ENCODE results near the gene NIPA2.

NIPA2 gene

DNA sequence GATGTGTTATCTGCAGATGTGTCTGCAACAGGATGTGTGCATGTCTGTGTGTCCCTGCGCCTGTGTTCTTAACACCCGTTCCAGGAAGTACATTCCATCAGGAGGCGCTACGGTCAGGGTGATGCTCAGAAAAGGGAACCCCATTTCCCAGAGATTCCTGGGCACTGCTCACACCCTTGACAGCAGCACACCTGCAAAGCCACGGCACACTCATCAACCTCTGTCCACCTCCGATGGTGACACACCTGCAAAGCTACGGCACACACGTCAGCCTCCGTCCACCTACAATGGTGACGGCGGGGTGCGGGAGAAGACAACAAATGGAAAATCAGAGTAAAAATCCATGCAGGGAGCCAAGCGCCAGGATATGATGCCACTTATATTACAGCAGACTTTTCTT lies 55.4 kb downstream of the NIPA2 start:
- DNase-seq (ENCODE audit: low read depth, low spot score): no peak
- H3K27ac ChIP-seq: no peak overlapping the region

DNA sequence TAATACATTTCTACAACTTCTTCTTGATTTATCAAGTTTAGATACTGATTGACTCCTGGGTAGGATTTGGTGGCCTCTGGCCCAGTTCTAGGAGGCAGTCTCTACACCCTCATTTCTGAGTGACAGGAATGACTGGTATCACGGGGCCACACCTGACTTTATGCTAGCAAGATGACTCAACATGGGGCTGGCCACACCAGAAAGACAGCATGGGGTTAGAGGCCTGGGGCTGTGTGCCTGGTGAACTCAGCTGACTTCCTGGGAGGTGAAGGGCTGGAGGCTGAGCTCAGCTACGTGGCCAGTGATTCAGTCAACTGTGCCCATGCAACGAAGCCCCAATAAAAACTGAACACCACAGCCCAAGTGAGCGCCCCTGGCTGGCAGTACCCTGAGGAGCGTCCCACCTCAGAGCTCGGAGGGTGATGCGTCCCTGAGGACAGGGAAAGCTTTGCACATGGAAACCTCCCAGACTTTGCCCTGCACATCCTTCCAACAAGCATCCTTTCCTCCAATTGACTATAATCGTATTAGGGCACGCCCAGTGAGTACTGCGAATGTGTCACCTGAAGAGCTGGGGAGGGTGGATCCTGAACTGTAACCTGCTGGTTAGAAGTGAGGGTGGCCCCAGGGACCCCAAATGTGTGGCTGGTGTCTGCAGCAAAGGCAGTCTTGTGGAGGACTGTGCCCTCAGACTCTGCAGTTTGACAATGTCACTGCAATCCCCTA lies 57.2 kb downstream of the NIPA2 start:
- DNase-seq (ENCODE audit: low read depth, low spot score): peak; percentile 92
- peak overlapping the region; percentile 87 for H3K27ac ChIP-seq

DNA sequence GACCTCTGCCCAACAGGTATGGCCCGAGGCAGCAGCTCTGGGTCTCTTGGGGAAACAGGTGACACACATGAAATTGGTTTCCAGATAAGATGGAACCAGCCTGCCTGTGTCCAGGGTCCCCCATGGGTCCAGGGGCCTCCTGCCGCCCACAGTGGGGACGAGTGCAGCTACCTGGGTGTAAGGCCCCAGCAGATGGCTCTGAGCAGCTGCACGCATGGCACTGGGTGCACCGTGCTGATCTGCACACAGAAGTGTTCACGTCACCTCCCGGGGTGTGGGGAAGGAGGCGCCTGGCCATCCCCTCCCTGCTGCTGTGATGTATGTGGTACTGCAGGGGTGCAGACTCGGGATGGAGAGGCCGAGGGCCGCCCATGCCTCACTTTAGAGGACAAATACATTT lies 63.6 kb downstream of the NIPA2 start:
- H3K27ac ChIP-seq: no peak overlapping the region
- no peak for DNase-seq (ENCODE audit: low read depth, low spot score)

DNA sequence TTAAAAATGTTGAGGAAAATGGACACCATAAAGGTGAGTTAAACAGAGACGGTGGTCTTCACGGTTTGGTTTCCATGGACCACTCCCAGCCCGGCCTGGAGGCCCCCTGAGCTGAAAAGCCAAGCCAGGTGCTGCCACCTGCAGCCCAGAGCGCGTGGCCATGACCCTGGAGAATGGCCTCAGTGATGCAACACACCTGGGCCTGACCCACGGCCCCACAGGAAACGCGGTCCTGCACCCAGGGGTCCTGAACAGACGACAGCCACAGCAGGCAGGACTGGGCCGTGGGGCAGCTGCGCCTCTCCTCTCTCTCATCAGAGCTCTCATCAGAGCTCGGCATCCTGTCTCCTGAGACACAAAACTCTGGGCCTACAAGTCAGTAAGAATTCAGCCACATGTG lies 64.1 kb downstream of the NIPA2 start:
- DNase-seq (ENCODE audit: low read depth, low spot score): no peak
- no peak overlapping the region for H3K27ac ChIP-seq

DNA sequence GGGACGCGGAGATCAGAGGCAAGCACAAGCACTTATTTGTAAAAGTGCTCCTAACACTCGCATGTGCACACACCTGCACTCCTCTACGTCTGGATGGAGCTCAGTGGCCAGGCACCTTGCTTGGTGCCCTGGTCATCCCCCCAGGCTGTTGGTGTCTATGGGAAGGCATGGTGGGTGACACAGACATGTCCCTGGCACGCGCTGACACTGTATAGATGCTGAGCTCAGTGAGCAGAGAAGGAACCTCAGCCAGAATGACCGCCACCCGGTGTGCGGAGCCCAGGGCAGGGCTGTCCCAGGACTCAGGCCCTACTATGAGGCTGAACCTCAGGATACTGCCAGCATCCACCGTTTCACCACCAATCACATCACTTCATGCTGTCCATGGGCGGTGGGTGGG lies 64.5 kb downstream of the NIPA2 start:
- DNase-seq (ENCODE audit: low read depth, low spot score): no peak
- no peak overlapping the region for H3K27ac ChIP-seq

DNA sequence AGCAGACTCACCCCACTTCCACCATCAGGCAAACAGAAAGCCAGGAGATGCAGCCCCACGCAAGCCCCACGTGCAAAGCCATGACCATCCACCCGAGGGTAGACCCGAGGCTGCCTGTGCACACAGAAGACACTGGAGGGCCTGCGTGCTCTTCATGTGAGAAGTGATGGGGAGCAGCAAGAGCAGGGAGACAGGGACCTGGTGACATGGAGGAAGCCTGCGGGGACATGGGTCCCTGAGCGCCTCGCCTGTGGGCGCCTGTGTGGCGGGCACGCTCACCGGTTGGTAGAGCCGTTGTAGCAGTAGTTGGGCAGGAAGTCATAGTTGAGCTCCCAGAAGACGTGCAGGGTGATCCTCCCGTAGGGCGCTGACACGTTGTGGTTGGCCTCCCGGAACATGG lies 65.0 kb downstream of the NIPA2 start:
- DNase-seq (ENCODE audit: low read depth, low spot score): no peak

DNA sequence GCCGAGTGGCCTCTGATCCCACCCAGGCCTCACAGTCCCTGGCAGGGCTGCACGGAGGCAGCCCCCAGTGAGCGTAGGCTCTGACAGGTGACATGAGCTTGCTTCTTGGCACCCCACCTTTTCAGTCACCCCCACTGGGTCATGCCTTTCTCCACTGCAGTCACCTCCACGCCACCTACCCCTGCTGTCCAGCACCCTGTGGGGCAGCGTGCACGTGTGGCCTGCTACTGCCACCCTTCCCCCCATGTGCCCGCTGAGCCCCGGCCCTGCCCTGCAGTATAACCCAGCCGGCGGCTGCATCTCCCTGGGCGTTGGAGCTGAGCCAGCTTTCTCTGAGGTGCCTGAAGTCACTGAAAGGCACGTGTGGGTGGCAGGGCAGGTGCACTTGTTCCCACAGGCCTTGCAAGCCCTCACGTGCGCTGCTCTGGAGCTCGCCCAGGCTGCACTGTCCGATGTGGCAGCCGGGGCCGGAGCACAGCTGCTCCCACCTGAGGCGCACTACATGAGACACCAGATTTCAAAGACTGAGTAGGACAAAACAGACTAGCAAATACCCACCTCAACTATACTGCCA lies 65.6 kb downstream of the NIPA2 start:
- H3K27ac ChIP-seq: no peak overlapping the region
- DNase-seq (ENCODE audit: low read depth, low spot score): no peak

More for the DNA sequence above, 65.0 kb downstream of the NIPA2 start:
- no peak overlapping the region for H3K27ac ChIP-seq

DNA sequence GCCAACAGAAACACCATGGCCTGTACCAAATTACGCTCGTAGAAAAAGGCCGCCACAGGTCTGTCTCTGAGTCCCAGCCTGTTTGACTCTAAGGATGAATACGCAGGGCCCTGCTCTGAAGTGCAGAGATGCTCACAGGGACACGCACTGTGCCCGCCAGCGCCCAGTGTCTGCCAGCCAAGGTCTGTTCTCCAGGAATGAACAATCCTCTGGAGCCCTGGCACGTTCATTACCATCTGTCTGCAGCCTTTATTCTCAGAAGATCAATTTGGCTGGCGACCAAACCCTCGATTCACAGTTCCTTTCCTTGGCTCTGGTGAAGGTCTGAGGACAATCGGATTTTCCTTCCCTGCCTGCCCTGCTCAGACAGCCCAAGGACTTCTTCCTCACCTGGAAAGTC lies 66.3 kb downstream of the NIPA2 start:
- no peak for DNase-seq (ENCODE audit: low read depth, low spot score)
- H3K27ac ChIP-seq: no peak overlapping the region

DNA sequence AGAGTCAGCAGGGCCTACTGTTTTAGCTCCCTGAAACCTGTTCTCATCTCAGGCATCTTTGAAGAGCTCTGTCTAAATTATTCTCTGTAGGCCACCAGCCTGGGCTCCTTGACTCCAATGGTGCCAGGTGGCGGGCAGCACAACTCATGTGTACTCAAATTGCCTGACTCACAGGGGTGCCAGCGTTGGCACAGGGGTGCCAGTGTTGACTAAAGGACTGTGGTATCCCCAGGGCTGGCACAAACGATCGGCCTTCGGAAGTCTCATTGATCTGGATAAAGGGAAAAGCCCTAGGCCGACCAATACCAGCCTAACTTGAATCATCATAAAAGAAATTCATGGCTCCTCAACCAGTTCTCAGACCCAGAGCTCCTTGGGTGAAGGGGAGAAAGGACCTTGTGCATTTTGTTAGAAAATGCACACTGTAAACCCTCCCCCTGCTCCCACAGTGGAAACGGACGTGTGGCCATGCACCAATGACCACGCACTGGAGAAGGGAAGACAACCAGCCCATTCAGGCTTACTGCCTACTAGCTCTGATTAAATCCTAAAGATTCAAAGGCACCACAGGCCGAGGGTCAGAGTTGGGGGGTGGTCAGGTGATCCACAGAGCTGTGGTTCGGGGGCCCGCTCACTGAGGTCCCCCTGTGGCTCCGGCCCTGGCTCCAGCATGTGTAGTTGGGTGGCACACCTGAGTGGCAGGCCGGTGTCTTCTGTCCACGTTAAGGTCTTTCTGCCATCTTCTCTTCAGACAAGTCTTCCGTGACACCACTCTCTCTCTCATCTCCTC lies 68.9 kb downstream of the NIPA2 start:
- DNase-seq (ENCODE audit: low read depth, low spot score): no peak
- H3K27ac ChIP-seq: no peak overlapping the region

DNA sequence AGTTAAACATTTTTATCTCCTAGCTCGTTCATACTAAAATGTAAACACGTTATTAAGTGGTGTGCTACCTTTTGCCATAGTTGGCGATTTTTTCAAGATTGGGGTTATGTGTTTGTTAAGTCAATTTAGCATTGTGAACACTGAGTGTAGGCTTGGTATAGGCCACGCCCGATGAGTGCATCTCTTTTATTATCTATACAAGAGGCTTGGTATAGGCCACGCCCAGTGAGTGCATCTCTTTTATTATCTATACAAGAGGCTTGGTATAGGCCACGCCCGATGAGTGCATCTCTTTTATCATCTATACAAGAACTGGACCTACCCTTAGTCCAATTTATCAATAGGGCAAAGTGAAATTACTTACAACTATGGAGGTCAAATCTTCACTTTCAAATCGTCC lies 70.4 kb downstream of the NIPA2 start:
- no peak overlapping the region for H3K27ac ChIP-seq
- no peak for DNase-seq (ENCODE audit: low read depth, low spot score)

DNA sequence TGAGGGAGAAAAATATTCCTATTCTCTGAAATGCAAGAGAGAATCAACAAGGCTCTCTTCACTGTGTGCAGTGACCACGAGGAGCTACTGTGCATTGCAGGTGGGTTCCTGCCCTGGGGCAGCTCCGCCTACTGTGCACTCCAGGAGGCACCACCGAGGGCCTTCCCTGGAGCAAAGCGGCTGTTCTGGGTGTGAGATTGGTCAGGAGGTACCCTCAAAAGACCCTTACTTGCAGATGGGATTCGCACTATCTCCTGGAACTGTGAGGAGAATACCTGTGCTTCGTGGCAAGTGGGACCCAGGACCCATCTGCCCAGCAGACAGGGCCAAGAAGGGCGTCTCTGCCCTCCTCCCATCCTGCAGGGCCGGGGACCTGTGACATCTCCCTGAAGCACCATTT lies 72.8 kb downstream of the NIPA2 start:
- DNase-seq (ENCODE audit: low read depth, low spot score): no peak
- H3K27ac ChIP-seq: no peak overlapping the region

DNA sequence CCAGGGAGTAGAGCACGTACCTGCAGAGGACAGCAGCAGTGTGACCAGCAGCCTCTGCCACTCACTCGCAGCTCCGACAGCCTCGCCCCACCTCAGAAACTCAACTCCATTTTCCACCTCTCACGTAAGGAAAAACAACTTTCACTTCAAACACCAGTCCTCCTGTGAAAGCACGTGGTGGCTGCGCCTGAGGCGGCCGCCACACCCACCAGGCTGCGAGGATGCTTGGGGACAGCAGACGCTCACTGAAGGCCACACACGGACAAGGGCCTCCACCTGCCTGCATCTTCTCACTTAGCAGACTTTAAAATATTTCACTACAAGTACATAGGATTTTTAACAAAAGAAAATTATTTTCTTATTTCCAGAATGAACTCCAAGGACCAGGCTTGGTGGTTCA lies 73.8 kb downstream of the NIPA2 start:
- DNase-seq (ENCODE audit: low read depth, low spot score): no peak

DNA sequence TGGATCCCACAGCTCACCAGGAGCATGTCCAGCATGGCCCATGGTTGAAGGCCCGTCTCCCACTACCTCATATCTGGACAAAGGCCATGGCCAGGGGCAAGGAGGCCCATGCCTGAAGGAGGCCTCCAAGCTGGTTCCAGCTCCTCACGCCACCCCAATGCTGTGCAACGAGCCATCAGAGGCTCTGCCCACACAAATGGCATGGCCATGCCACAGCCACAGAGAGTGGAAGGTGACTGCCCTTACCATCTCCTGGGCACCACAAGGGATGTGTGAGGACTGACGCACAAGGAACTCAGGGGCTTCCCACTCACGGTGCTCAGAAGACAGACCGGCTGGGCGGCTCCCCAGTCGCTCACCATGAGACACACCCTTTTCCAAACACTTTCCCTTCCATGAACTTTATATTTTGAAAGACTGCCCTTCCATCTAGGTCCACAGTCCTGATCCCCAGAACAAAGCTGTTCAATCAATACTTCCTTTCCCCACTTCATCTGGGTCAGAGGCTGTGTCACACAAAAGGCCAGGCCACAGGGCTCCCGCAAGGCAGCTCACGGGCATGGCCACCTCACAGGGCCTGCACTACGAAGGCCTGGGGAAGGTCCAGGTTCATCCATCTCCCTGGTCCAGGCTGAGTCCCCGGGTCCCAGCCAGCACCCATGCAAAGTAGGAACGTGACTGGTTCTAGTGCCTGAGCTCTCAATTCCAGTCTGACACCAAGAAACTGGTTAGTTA lies 75.3 kb downstream of the NIPA2 start:
- H3K27ac ChIP-seq: no peak overlapping the region
- DNase-seq (ENCODE audit: low read depth, low spot score): no peak

More for the DNA sequence above, 73.8 kb downstream of the NIPA2 start:
- H3K27ac ChIP-seq: no peak overlapping the region

DNA sequence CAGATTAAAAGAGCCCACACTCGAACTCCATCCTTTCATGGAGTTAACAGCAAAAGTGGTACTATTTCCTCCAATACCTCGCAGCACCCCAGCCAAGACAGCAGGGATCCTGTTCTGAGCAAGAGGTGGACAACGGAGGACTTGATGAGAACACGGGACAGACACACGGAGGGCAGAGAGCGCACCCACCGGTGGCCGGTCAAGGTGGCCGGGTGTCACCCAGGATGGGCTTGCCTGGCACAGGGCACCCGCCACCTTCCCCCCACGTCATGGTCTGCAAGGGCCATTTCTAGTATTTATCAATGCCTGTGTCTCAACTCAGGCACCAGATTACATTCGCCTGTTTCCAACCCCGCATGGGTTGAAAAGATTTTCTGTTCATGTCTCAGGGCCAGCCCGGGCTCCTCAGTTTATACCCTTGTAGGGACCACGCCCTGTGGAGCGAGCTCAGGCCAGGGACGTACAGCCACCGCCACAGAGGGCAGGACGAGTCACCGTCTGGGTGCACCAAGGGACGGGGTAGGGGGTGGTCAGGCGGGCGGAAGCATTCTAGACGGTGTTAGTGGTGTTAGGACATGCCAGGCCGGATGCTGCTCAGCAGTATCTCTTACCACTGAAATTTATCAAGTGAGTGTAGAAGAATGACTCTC lies 77.5 kb downstream of the NIPA2 start:
- no peak for DNase-seq (ENCODE audit: low read depth, low spot score)
- peak overlapping the region; percentile 34 for H3K27ac ChIP-seq

DNA sequence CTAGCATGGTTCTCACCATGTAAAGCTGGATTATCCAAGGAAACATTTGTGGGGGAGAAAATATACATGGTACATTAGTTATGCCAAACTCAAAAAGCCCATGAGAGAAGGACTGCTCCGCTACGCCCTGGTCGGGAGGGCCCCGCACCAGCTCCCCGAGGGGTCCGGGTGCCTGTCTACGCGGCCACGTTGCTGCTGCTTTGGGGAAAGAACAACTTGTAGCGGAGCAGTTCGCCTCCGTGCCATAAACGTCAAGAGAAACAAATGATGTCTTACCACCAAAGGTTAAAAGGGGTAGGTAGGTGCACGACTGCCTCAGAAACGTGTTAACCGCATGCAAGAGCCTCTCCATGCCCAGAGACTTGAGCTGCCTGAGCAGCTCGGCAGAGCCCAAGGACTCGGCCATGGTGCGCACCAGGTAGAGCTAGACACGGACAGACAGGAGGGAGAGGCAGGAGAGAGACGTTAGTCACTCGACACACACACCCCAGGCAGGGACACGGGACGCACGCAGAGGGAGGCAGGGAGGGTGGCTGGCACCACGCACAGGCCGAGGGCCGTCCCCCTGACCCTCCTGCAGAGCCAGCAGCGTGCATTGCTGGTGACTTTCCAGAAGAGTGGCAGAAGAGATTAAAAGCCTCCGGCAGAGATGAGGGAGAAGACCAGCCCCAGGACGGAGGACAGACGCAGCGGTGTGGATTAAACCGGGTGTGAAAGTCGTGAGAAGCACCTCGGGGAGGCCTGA lies 78.3 kb downstream of the NIPA2 start:
- no peak for DNase-seq (ENCODE audit: low read depth, low spot score)
- H3K27ac ChIP-seq: peak overlapping the region; percentile 34

DNA sequence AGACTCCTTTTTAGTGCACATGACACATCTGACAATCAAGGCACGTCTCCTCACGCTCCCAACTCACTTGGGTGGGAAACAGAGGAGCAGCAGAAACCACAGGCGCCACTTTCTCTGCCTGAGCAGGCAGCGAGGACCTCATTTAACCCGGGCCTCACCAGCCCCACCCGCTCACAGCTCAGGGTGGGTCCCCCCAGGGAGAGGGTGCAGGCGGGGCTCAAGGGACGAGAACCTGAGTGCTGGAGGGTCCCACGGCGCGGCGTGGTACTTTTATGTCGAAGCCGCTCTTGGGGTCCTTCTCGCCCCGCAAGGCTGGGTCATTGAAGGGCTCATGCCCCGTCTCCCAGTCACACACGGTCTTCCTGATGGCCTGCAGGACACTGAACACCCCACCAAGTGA lies 79.1 kb downstream of the NIPA2 start:
- no peak overlapping the region for H3K27ac ChIP-seq
- no peak for DNase-seq (ENCODE audit: low read depth, low spot score)

Data from epithelial cell of prostate (primary cell).